ENCODE results near the gene RNF223.
A peak's percentile ranks its signal among the peaks of the same experiment; 100 is the strongest.
"Not testable (repeated sequence)": the region's sequence is repeated elsewhere in the genome, so short reads cannot be mapped to it uniquely, and the experiment has no call there.

Gene RNF223

DNA sequence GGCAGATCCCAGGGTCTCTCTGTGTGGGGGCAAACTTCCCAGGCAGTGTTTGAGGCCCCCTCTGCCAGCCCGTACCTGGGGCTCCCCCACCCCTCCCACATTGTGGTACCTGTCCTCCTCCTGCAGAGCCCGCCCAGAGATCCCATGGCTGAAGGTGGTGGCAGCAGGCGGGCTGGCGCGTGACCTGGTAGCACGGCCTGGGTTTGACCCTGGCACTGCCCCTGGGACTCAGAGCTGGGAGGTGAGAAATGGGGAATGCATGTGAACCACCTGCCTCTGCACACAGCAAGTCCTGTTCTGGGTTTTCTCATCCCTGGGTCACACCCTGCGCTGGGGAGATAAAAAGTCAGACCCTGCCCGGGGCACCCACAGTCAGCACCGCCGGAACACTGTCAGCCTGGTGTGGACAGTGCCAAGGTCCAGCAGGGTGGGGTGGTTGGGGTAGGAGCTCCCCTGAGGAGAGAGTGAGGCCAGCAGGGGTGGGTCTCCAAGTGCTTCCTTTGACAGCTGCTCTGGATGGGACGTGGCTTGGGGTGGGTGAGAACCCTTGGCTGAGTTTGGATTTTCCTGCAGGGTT lies 42.4 kb downstream of the RNF223 start:
- H3K27ac ChIP-seq: peak overlapping the region; percentile 69
- TF ChIP-seq, protein P1, sequence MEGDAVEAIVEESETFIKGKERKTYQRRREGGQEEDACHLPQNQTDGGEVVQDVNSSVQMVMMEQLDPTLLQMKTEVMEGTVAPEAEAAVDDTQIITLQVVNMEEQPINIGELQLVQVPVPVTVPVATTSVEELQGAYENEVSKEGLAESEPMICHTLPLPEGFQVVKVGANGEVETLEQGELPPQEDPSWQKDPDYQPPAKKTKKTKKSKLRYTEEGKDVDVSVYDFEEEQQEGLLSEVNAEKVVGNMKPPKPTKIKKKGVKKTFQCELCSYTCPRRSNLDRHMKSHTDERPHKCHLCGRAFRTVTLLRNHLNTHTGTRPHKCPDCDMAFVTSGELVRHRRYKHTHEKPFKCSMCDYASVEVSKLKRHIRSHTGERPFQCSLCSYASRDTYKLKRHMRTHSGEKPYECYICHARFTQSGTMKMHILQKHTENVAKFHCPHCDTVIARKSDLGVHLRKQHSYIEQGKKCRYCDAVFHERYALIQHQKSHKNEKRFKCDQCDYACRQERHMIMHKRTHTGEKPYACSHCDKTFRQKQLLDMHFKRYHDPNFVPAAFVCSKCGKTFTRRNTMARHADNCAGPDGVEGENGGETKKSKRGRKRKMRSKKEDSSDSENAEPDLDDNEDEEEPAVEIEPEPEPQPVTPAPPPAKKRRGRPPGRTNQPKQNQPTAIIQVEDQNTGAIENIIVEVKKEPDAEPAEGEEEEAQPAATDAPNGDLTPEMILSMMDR (conservative IDR thresholded peaks at IDR 0.05): no peak

DNA sequence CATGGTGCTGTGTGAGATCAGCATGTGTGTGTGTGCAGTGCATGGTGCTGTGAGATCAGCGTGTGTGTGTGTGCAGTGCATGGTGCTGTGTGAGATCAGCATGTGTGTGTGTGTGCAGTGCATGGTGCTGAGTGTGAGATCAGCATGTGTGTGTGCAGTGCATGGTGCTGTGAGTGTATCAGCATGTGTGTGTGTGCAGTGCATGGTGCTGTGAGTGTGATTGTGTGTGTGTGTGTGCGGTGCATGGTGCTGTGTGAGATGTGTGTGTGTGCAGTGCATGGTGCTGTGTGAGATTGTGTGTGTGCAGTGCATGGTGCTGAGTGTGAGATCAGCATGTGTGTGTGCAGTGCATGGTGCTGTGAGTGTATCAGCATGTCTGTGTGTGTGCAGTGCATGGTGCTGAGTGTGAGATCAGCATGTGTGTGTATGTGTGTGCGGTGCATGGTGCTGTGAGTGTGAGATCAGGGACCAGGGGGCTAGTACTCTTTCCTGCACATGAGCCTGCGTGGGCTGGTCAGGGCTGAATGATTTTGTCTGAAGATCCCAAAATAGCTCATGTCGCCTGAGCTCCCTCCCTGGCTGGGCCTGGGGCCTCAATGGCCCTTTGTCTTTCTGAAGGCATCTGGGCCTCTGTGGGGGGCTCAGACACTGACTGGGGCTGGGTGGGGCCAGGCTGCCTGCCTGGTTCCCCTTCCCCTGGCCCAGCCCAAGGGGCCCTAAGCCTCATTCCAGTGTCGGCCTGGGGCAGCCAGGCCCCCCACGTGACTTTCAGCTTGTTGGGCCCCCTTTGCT lies 43.0 kb downstream of the RNF223 start:
- H3K27ac ChIP-seq: not testable (repeated sequence)

DNA sequence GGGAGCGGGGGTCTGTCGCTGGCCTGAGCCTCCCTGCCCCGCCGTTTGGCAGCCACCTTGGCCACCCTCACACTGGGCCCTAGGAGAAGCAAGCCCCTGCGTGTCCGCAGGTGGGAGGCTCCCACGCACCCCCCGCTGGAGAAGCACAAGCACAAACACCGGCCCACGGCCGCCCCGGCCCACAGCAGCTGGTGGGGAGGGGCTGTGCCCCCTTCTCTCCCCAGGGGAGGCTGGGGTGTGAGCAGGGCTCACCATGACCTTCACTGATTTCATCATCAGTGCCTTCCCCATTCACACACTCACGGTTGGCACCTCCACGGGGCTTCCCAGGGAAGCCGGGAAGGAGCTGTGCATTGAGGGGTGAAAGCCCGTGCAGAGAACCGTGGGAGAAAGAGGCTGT lies 46.3 kb downstream of the RNF223 start:
- H3K27ac ChIP-seq: no peak overlapping the region

DNA sequence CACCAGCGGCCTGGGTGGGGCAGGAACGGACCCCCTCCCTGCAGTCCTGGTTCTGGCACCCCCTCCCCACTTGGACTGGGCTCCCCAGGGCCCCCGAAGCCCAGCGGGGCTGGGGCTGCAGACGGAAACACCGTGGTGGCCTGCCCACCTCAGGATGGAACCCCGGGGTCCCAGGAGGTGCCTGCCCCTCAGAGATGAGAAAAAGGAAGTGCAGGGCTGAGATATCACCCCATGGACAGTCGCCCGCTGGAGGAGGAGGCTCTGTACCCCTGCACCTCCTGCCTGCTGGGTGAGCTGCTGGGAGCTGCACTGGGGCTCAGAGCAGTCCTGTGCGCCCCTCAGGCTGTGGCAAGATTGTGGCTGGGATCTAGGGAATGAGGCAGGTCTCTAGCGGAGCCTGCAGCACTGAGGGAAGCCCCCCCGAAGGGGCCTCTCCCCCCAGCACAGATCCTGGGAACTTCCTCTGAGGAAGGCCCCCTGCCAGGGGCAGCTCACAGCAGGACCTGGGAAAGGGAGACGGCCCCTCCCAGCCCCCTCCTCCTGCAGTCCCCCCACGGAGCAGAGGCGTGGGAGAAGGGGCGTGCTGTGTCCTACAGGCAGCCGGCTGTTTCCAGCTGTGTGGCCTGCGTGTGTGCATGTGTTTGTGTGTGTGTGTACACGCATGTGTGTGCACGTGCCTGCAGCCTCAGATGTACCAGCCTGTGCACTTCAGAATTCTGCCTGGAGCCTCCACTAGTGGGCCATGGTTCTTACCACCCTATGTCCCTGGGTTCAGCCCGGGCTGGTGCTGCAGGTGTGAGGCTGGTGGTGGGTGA lies 47.3 kb downstream of the RNF223 start:
- TF ChIP-seq, protein P1 (conservative IDR thresholded peaks at IDR 0.05): no peak
- no peak overlapping the region for H3K27ac ChIP-seq

More for the DNA sequence above, 46.3 kb downstream of the RNF223 start:
- TF ChIP-seq, protein P1 (conservative IDR thresholded peaks at IDR 0.05): no peak

DNA sequence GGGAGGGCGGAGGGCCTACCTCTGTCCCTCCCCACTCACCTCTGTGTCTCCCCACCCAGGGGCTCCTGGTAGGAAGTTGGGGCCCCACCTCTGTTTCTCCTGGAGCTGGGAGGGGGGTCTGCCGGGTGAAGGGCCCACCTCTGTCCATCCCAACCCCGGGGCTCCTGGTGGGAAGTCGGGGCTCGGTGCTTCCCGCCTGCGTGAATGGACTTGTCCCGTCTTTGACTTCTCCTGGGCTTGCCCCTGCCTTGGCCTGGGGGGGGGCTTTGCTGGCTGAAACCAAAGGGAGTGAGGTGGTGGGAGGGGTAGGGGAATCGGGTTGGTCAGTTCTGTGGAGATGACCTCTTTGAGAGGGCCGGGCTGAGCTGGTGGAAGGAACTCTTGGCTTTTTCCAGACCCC lies 48.4 kb downstream of the RNF223 start:
- TF ChIP-seq, protein P1 (conservative IDR thresholded peaks at IDR 0.05): no peak
- no peak overlapping the region for H3K27ac ChIP-seq

DNA sequence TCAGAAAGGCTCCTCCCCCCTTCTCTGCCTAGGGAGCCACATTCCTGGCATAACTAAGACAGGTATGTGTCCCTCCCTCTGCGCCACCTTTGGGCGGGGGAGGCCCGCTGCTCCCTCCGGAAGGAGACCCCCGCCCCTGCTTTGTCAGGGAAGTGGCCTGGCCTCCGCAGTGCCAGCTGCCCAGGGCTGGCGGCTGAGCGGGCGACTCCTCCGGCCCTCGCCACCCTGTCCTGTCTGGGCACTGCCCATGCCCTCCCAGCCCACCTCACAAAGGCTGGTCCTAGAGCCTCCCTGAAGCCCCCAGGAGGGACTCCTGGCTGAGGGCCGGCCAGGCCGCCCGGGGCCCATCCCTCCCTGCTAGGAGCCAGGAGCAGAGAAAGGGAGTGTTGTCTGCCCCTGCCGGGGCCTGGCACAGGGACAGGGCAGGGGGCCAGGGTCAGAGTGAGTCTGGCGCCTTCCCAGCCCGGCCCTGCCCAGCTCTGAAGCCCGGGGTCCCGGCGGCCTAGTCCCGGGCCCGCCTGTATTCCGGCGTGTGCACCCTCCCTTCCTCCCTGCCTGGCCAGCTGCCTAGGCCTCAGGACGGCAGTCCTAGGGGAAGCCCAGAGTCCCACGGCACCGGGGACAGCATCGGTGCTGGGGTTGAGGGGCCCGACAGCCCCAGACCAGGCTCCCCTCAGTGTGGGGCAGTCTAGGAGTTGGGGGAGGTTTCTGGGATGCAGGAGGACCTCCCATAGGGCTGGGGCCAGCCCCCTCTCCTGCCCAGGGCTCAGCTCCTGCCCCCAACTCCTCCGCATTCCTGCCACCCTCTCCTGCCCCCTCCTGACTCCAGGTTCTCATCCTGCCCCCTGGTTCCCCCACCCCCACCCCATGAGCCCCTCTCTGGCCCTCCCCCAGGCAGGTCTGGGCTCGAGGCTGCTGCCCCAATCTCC lies 49.1 kb downstream of the RNF223 start:
- no peak overlapping the region for H3K27ac ChIP-seq
- TF ChIP-seq, protein P1 (conservative IDR thresholded peaks at IDR 0.05): no peak

DNA sequence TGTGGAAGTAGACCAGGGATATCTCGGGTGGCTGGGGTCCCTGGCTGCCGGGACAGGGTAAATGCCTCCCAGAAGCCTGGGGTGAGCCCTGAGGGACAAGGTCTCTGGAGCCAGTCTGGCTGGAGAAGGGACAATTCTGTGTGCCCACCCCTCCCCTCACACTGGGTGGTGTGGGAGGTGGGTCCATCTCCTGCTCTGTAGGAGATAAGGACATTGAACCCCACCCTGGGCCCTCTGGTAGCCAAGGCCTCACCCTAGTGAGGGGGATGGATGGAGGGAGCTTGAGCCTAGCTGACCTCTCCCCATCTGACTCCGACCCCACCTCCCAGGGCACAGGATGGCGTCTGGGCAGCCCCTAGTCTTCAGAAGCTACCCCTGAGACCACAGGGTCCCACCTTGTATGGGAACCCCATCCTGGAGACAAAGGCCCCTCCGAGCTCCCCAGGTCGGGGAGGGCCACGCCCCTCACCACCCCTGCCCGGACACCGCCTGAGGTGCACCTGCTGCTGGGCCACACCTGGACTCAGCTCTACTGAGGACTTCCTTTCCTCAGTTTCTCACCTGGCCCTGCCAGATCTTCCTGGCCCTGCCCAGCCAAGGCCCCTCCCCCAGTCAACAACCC lies 49.8 kb downstream of the RNF223 start:
- TF ChIP-seq, protein P1 (conservative IDR thresholded peaks at IDR 0.05): no peak
- no peak overlapping the region for H3K27ac ChIP-seq
